Activated T-helper 2 cell treated with anti-CD3 and anti-CD28 coated beads, Interferon-gamma antibody, Interleukin-2, Interleukin-4, amounts not matched to agents 10 μg/mL and 5 μg/mL and 100 μg/mL, durations not matched to agents 14 hours and 24 hours and 36 hours (primary cell): ENCODE results near the gene SPPL2A. TPM values are rescaled to one million over a fixed set of nuclear protein-coding genes. Genes with fewer than 3 reads are reported as not detected.
"Not testable (repeated sequence)": the region's sequence is repeated elsewhere in the genome, so short reads cannot be mapped to it uniquely, and the experiment has no call there.

ENCODE experiments used
- DNase-seq: peaks from one replicate; pipeline ENCODE4 v3.0.0; 2021; ENCODE audit warnings: low spot score
- H3K27ac Mint-ChIP-seq: one replicate; pipeline ENCODE4 v1.8.0; 2021; ENCODE audit warnings: mixed read lengths
- H3K27me3 Mint-ChIP-seq: one replicate; pipeline ENCODE4 v1.8.0; 2021; ENCODE audit warnings: low read depth, mixed read lengths
- H3K36me3 Mint-ChIP-seq: one replicate; pipeline ENCODE4 v1.8.0; 2021; ENCODE audit warnings: low read depth, mixed read lengths
- H3K4me1 Mint-ChIP-seq: one replicate; pipeline ENCODE4 v1.8.0; 2021; ENCODE audit warnings: low read depth, mixed read lengths
- H3K4me3 Mint-ChIP-seq: one replicate; pipeline ENCODE4 v1.8.0; 2021; ENCODE audit warnings: low read depth, mild to moderate bottlenecking, moderate library complexity, mixed read lengths
- H3K9me3 Mint-ChIP-seq: one replicate; pipeline ENCODE4 v1.8.0; 2021; ENCODE audit warnings: mixed read lengths
- intact Hi-C: fragments of 100-400 bp; cut with micrococcal nuclease; formaldehyde crosslinking; loops from one replicate; pipeline ENCODE4 v1.15.1; 2023
- total RNA-seq: library from RNA; stranded (reverse); gene quantifications from 2 replicates; pipeline ENCODE4 v1.2.3, GENCODE V29; 2022

SPPL2A gene
- total RNA-seq = 97.3 and 99.0 TPM in 2 replicates

GRCh38 chr15:50765195-50765967, at the start of gene SPPL2A:
SPPL2A (minus strand) TSS chr15:50765706; CDS start chr15:50765533, 173 bp downstream.
- Mint-ChIP-seq H3K9me3 (no peaks in the 10 kb centered on the region), H3K27ac (peak within 1 kb of the TSS; percentile 99), H3K36me3 (peaks cover 25% of the 10 kb centered on the region), H3K4me3 (peak within 1 kb of the TSS; percentile 99), H3K4me1 (peaks cover 48% of the 10 kb centered on the region), H3K27me3 (no peaks in the 10 kb centered on the region)
- peak; percentile 78 for DNase-seq
- intact Hi-C loops = loop anchor here (1.0 kb wide), 5 partner anchors 79 to 411 kb away; partner anchors contain the start of gene TRPM7

GRCh38 chr15:50814634-50815033, 49.1 kb upstream of the SPPL2A start:
- intact Hi-C loops = no loop called here
- H3K4me1 Mint-ChIP-seq = peaks cover under 1% of the 10 kb centered on the region
- H3K36me3 Mint-ChIP-seq = no peaks in the 10 kb centered on the region
- H3K4me3 Mint-ChIP-seq = no peak overlapping the region
- H3K9me3 Mint-ChIP-seq = no peaks in the 10 kb centered on the region
- DNase-seq = no peak
- H3K27ac Mint-ChIP-seq = no peak overlapping the region
- H3K27me3 Mint-ChIP-seq = peaks cover 16% of the 10 kb centered on the region

GRCh38 chr15:50813865-50814264, 48.4 kb upstream of the SPPL2A start:
- Mint-ChIP-seq H3K4me3 (no peak overlapping the region), H3K27ac (no peak overlapping the region), H3K36me3 (no peaks in the 10 kb centered on the region), H3K4me1 (no peaks in the 10 kb centered on the region), H3K9me3 (no peaks in the 10 kb centered on the region), H3K27me3 (peaks cover 14% of the 10 kb centered on the region)
- no peak for DNase-seq
- intact Hi-C loops = no loop called here

GRCh38 chr15:50813089-50813488, 47.6 kb upstream of the SPPL2A start:
- Mint-ChIP-seq H3K4me3 (no peak overlapping the region), H3K27me3 (peaks cover 19% of the 10 kb centered on the region), H3K36me3 (no peaks in the 10 kb centered on the region), H3K27ac (no peak overlapping the region), H3K4me1 (no peaks in the 10 kb centered on the region), H3K9me3 (no peaks in the 10 kb centered on the region)
- intact Hi-C loops = no loop called here
- DNase-seq = no peak

GRCh38 chr15:50812181-50812506, 46.6 kb upstream of the SPPL2A start:
- H3K36me3 Mint-ChIP-seq, H3K4me1 Mint-ChIP-seq, intact Hi-C loops, H3K4me3 Mint-ChIP-seq, H3K27ac Mint-ChIP-seq, H3K9me3 Mint-ChIP-seq, DNase-seq: not testable (repeated sequence)
- peaks cover 20% of the 10 kb centered on the region for H3K27me3 Mint-ChIP-seq

- intact Hi-C loops, H3K9me3 Mint-ChIP-seq, DNase-seq, H3K36me3 Mint-ChIP-seq, H3K27ac Mint-ChIP-seq, H3K4me3 Mint-ChIP-seq, H3K4me1 Mint-ChIP-seq: not testable (repeated sequence)
- H3K27me3 Mint-ChIP-seq = peaks cover 20% of the 10 kb centered on the region
Measured at GRCh38 chr15:50811461-50812180, 46.1 kb upstream of the SPPL2A start.

- no peaks in the 10 kb centered on the region for H3K36me3 Mint-ChIP-seq
- H3K4me3 Mint-ChIP-seq = no peak overlapping the region
- intact Hi-C loops = no loop called here
- H3K4me1 Mint-ChIP-seq = no peaks in the 10 kb centered on the region
- peaks cover 13% of the 10 kb centered on the region for H3K27me3 Mint-ChIP-seq
- no peaks in the 10 kb centered on the region for H3K9me3 Mint-ChIP-seq
- no peak overlapping the region for H3K27ac Mint-ChIP-seq
- no peak for DNase-seq
Measured at GRCh38 chr15:50810128-50810527, 44.6 kb upstream of the SPPL2A start.

- Mint-ChIP-seq H3K36me3 (no peaks in the 10 kb centered on the region), H3K9me3 (no peaks in the 10 kb centered on the region), H3K27ac (no peak overlapping the region), H3K4me1 (no peaks in the 10 kb centered on the region), H3K27me3 (peaks cover 13% of the 10 kb centered on the region), H3K4me3 (no peak overlapping the region)
- intact Hi-C loops = no loop called here
- DNase-seq = no peak
Measured at GRCh38 chr15:50808728-50809127, 43.2 kb upstream of the SPPL2A start.

- peaks cover 4% of the 10 kb centered on the region for H3K4me1 Mint-ChIP-seq
- no peaks in the 10 kb centered on the region for H3K9me3 Mint-ChIP-seq
- H3K4me3 Mint-ChIP-seq = no peak overlapping the region
- DNase-seq = no peak
- no peak overlapping the region for H3K27ac Mint-ChIP-seq
- H3K36me3 Mint-ChIP-seq = no peaks in the 10 kb centered on the region
- intact Hi-C loops = no loop called here
- peaks cover 9% of the 10 kb centered on the region for H3K27me3 Mint-ChIP-seq
Measured at GRCh38 chr15:50803479-50804180, 38.1 kb upstream of the SPPL2A start.

- no peak for DNase-seq
- H3K9me3 Mint-ChIP-seq = no peaks in the 10 kb centered on the region
- H3K4me1 Mint-ChIP-seq = peaks cover 7% of the 10 kb centered on the region
- no peaks in the 10 kb centered on the region for H3K27me3 Mint-ChIP-seq
- intact Hi-C loops = no loop called here
- no peaks in the 10 kb centered on the region for H3K36me3 Mint-ChIP-seq
- H3K4me3 Mint-ChIP-seq = no peak overlapping the region
- H3K27ac Mint-ChIP-seq = no peak overlapping the region
Measured at GRCh38 chr15:50800715-50801114, 35.2 kb upstream of the SPPL2A start.

GRCh38 chr15:50798684-50799083, 33.2 kb upstream of the SPPL2A start:
- Mint-ChIP-seq H3K4me3 (no peak overlapping the region), H3K36me3 (no peaks in the 10 kb centered on the region), H3K27me3 (no peaks in the 10 kb centered on the region), H3K4me1 (peaks cover 7% of the 10 kb centered on the region), H3K9me3 (no peaks in the 10 kb centered on the region), H3K27ac (no peak overlapping the region)
- no peak for DNase-seq
- intact Hi-C loops = no loop called here

- peaks cover 7% of the 10 kb centered on the region for H3K4me1 Mint-ChIP-seq
- H3K27ac Mint-ChIP-seq = no peak overlapping the region
- no peaks in the 10 kb centered on the region for H3K36me3 Mint-ChIP-seq
- intact Hi-C loops = no loop called here
- no peaks in the 10 kb centered on the region for H3K27me3 Mint-ChIP-seq
- no peak for DNase-seq
- H3K4me3 Mint-ChIP-seq = no peak overlapping the region
- no peaks in the 10 kb centered on the region for H3K9me3 Mint-ChIP-seq
Measured at GRCh38 chr15:50797926-50798325, 32.4 kb upstream of the SPPL2A start.

GRCh38 chr15:50791486-50791885, 26.0 kb upstream of the SPPL2A start:
- no peak for DNase-seq
- no peaks in the 10 kb centered on the region for H3K36me3 Mint-ChIP-seq
- H3K4me3 Mint-ChIP-seq = no peak overlapping the region
- no peaks in the 10 kb centered on the region for H3K9me3 Mint-ChIP-seq
- H3K27ac Mint-ChIP-seq = no peak overlapping the region
- H3K4me1 Mint-ChIP-seq = no peaks in the 10 kb centered on the region
- intact Hi-C loops = no loop called here
- peaks cover 4% of the 10 kb centered on the region for H3K27me3 Mint-ChIP-seq
